Cardiac fibroblast (primary cell): ENCODE data around the gene PPP1R15A.
A peak's percentile ranks its signal among the peaks of the same experiment; 100 is the strongest.
"Not testable (repeated sequence)": the region's sequence is repeated elsewhere in the genome, so short reads cannot be mapped to it uniquely, and the experiment has no call there.

Source experiments
- DNase-seq, 2 donors: peaks; one replicate each; pipeline versions ENCODE4 v3.0.0 to v3.0.0-alpha.2; 2010; ENCODE audit warnings: low read depth in 2 of 2
- H3K4me3 ChIP-seq, 2 donors: replicated peaks in 1 of 2; 1 replicate in 1 of 2; 2 replicates in 1 of 2; pipeline ENCODE4 v1.5.1; 2011; ENCODE audit warnings: low read depth in 2 of 2, low read length in 2 of 2, mild to moderate bottlenecking in 2 of 2, moderate library complexity in 1 of 2
- CTCF ChIP-seq: IDR thresholded peaks from one replicate; pipeline ENCODE4 v1.5.1; 2011; ENCODE audit warnings: low read depth, mild to moderate bottlenecking, low read length, inconsistent platforms

Gene PPP1R15A

DNA sequence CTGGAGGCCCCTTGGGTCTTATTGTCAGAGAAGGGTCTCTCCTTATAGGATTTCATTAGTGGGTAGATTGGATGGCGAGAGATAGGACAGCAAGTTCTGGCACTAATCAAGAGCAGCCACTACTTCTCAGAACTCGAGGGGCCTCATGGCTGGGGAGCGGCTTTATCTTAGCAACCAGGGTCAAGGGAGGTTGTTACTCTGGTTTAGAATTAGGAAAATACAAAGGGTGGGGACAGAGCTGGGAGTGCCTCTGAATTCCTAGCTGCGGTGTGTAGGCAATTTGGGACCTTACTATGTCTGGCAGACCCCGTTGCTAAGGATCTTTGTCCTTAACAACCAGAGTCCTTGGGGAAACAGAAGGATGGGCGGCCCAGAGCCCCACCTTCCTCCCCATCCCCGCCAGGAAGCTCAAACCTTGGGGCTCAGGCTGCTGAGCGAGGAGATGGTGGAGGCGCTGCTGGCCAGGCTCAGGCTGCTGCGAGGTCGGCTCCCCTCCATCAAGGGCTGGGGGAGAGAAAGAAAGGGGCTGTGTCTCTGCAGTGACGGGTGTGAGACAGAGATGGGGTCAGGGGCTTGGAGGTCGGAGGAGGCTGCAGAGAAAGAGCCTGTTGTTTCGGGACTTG is 5.0 kb upstream of the PPP1R15A start:
- peak overlapping the region; percentile 49 to 54 for H3K4me3 ChIP-seq
- TF ChIP-seq CTCF = no peak
- peak in 1 of 2 donors; percentile 52 for DNase-seq

DNA sequence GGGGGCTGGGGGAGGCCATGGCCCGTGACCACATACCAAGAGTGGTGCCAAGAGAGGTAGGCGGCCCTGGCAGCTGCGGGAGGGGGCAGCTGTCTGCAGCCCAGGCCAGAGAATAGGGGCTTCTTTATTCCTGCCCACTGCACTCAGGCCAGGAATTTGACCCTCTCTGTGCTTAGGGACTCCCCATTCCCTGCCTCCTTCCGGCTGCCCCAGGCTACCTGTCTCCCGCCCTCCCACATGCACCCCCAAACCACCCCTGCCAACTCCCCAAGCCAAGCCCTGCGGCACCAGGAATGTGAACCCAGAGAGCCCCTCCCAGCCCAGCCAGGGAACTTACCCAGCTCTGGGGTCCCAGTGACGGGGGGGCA is 4.5 kb upstream of the PPP1R15A start:
- no peak for DNase-seq
- no peak for TF ChIP-seq CTCF
- peak overlapping the region; percentile 49 to 54 for H3K4me3 ChIP-seq

DNA sequence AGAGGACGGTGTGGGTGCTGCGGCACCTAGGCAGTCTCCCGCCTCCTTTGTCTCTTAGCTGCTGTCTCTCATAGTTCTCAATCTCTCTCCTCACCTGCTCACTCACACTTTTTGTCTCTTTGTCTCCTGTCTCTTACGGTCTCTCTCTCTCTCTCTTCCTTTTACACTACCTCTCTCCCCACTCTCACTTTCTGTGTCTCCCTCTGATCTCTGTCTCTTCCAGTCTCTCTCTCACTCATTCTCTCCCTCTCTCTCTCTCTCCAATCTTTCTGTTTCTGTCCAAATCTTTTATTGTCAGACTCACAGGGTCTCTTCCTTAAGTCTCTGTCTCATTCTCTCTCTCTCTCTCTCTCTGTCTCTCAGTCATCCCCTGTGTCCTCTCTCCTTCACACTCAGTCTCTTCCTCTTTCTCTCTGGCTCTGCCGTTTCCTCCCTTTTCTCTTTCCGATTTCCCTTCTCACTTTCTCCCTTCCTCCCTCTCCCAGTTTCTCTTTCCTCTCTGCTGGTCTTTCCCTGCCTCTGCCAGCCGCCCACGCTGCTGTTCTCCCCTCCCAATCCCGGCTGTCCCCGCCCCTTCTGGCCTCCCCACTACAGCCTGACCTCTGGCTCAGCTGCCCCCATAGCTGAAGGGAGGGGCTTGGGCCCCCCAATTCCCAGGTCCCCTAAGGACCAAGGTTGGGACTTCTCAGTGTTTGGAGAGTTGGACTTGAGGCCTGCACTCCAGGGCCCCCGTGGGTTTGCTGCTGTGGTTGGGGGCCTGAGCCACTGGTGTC is 3.9 kb upstream of the PPP1R15A start, which contains the start of gene PLEKHA4:
TSS of gene PLEKHA4 (minus strand) at position 504 of the 773 bp plus-strand sequence. CDS start 997 bp downstream, outside the sequence.
- no peak for TF ChIP-seq CTCF
- H3K4me3 ChIP-seq = peak within 1 kb of the TSS; percentile 49 to 54
- peak; percentile 50 to 73 for DNase-seq

- no peak overlapping the region for H3K4me3 ChIP-seq
- no peak for TF ChIP-seq CTCF
- DNase-seq = no peak
Observed at GRCh38 chr19:48870048-48870447, 2.2 kb upstream of the PPP1R15A start.

GRCh38 chr19:48871471-48872181 is 595 bp upstream of the PPP1R15A start:
- not testable (repeated sequence) for DNase-seq
- H3K4me3 ChIP-seq = peak overlapping the region in 1 of 2 donors; percentile 3

DNA sequence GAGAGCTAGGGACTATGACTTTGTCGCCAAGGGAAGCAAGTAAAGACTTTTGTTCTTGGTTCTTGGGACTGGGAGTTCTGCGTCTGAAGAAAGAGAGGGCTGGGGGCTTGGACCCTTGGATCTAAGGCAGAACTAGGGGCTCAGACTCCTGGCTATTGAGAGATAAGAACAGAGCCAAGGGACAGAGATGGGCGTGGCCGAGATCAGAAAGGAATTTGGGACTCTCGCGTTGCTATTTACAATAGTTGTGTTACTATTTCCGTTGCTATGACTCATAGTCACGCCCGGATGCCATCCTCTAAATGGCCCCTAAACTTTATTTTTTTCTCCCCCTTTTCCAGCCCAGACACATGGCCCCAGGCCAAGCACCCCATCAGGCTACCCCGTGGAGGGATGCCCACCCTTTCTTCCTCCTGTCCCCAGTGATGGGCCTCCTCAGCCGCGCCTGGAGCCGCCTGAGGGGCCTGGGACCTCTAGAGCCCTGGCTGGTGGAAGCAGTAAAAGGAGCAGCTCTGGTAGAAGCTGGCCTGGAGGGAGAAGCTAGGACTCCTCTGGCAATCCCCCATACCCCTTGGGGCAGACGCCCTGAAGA is 759 bp downstream of the PPP1R15A start:
- DNase-seq = peak; percentile 97 to 98
- TF ChIP-seq CTCF = no peak
- peak overlapping the region; percentile 99 to 100 for H3K4me3 ChIP-seq
